ENCODE measurements around the gene TMEM205.

Gene TMEM205

GRCh38 chr19:11346104-11346940 lies at the start of gene TMEM205, which contains the start of gene CCDC159:
TSS of gene TMEM205 (minus strand) at chr19:11346268. CDS start at chr19:11345619, 649 bp downstream.
TSS of gene CCDC159 (plus strand) at chr19:11346519. CDS start at chr19:11346607, 88 bp downstream.
- TF ChIP-seq POLR2A (IDR thresholded peaks at IDR 0.05; ENCODE audit: low read length) (peak; percentile 51), GATA1 (IDR thresholded peaks at IDR 0.05; ENCODE audit: low read depth, low read length) (no peak)
- DNase-seq, result peak; percentile 97 to 98

- DNase-seq, result no peak
- TF ChIP-seq GATA1 (IDR thresholded peaks at IDR 0.05; ENCODE audit: low read depth, low read length) (no peak), POLR2A (IDR thresholded peaks at IDR 0.05; ENCODE audit: low read length) (no peak)
Observed at GRCh38 chr19:11390933-11391680, 45.0 kb upstream of the TMEM205 start.

GRCh38 chr19:11390359-11390758 lies 44.3 kb upstream of the TMEM205 start:
- TF ChIP-seq GATA1 (IDR thresholded peaks at IDR 0.05; ENCODE audit: low read depth, low read length) (no peak), POLR2A (IDR thresholded peaks at IDR 0.05; ENCODE audit: low read length) (no peak)
- no peak for DNase-seq

GRCh38 chr19:11387162-11388034 lies 41.3 kb upstream of the TMEM205 start:
- no peak for TF ChIP-seq GATA1 (IDR thresholded peaks at IDR 0.05; ENCODE audit: low read depth, low read length)
- no peak for TF ChIP-seq POLR2A (IDR thresholded peaks at IDR 0.05; ENCODE audit: low read length)
- DNase-seq, result no peak

GRCh38 chr19:11384778-11385129 lies 38.7 kb upstream of the TMEM205 start:
- TF ChIP-seq GATA1 (IDR thresholded peaks at IDR 0.05; ENCODE audit: low read depth, low read length), result no peak
- no peak for TF ChIP-seq POLR2A (IDR thresholded peaks at IDR 0.05; ENCODE audit: low read length)
- peak; percentile 53 to 54 for DNase-seq

- TF ChIP-seq GATA1 (IDR thresholded peaks at IDR 0.05; ENCODE audit: low read depth, low read length) (no peak), POLR2A (IDR thresholded peaks at IDR 0.05; ENCODE audit: low read length) (no peak)
- DNase-seq, result no peak
Observed at GRCh38 chr19:11383706-11384048, 37.6 kb upstream of the TMEM205 start.

GRCh38 chr19:11382898-11383705 lies 37.0 kb upstream of the TMEM205 start:
- peak; percentile 33 for TF ChIP-seq POLR2A (IDR thresholded peaks at IDR 0.05; ENCODE audit: low read length)
- no peak for TF ChIP-seq GATA1 (IDR thresholded peaks at IDR 0.05; ENCODE audit: low read depth, low read length)
- peak; percentile 96 for DNase-seq

- DNase-seq, result peak; percentile 93
- TF ChIP-seq POLR2A (IDR thresholded peaks at IDR 0.05; ENCODE audit: low read length) (peak; percentile 49), GATA1 (IDR thresholded peaks at IDR 0.05; ENCODE audit: low read depth, low read length) (no peak)
Observed at GRCh38 chr19:11380653-11381537, 34.8 kb upstream of the TMEM205 start.

GRCh38 chr19:11379857-11380350 lies 33.8 kb upstream of the TMEM205 start:
- TF ChIP-seq POLR2A (IDR thresholded peaks at IDR 0.05; ENCODE audit: low read length), result peak; percentile 1
- TF ChIP-seq GATA1 (IDR thresholded peaks at IDR 0.05; ENCODE audit: low read depth, low read length), result no peak
- DNase-seq, result no peak

GRCh38 chr19:11379269-11379845 lies 33.3 kb upstream of the TMEM205 start:
- peak in 1 of 2 experiments; percentile 53 for DNase-seq
- TF ChIP-seq POLR2A (IDR thresholded peaks at IDR 0.05; ENCODE audit: low read length), result peak; percentile 25

- DNase-seq, result peak; percentile 58 to 63
- no peak for TF ChIP-seq POLR2A (IDR thresholded peaks at IDR 0.05; ENCODE audit: low read length)
- TF ChIP-seq GATA1 (IDR thresholded peaks at IDR 0.05; ENCODE audit: low read depth, low read length), result no peak
Observed at GRCh38 chr19:11378319-11379189, 32.5 kb upstream of the TMEM205 start.
